ENCODE results near the gene TMTC2.
"Not testable (repeated sequence)": the region's sequence is repeated elsewhere in the genome, so short reads cannot be mapped to it uniquely, and the experiment has no call there.

The TMTC2 gene

GRCh38 chr12:82757656-82758055, 71.0 kb downstream of the TMTC2 start:
- Histone ChIP-seq H2AFZ (ENCODE audit: low read depth, low read length) (no peak overlapping the region), H3K9ac (ENCODE audit: low read length) (no peak overlapping the region), H3K79me2 (ENCODE audit: low read length) (no peaks in the 10 kb centered on the region), H3K4me2 (ENCODE audit: low read length) (no peak overlapping the region), H3K9me3 (ENCODE audit: insufficient read depth, low read length) (no peaks in the 10 kb centered on the region), H3K4me1 (ENCODE audit: low read length) (no peaks in the 10 kb centered on the region), H3K27me3 (ENCODE audit: low read depth, low read length) (no peaks in the 10 kb centered on the region), H3K36me3 (replicated peaks; ENCODE audit: low read depth, low read length) (no peaks in the 10 kb centered on the region), H3K4me3 (ENCODE audit: low read length) (no peak overlapping the region), H4K20me1 (ENCODE audit: insufficient read depth, low read length) (no peaks in the 10 kb centered on the region), H3K27ac (ENCODE audit: low read length) (no peak overlapping the region)
- TF ChIP-seq EZH2phosphoT487 (IDR thresholded peaks at IDR 0.05; ENCODE audit: low read depth): no peak
- TF ChIP-seq CTCF (IDR thresholded peaks at IDR 0.05; ENCODE audit: low read depth, low read length): no peak

- no peak overlapping the region for H3K4me2 ChIP-seq (ENCODE audit: low read length)
- H3K9me3 ChIP-seq (ENCODE audit: insufficient read depth, low read length): no peaks in the 10 kb centered on the region
- H3K9ac ChIP-seq (ENCODE audit: low read length): no peak overlapping the region
- no peak overlapping the region for H3K27ac ChIP-seq (ENCODE audit: low read length)
- no peaks in the 10 kb centered on the region for H3K36me3 ChIP-seq (replicated peaks; ENCODE audit: low read depth, low read length)
- H3K4me3 ChIP-seq (ENCODE audit: low read length): no peak overlapping the region
- H3K4me1 ChIP-seq (ENCODE audit: low read length): no peaks in the 10 kb centered on the region
- TF ChIP-seq EZH2phosphoT487 (IDR thresholded peaks at IDR 0.05; ENCODE audit: low read depth): no peak
- no peak for TF ChIP-seq CTCF (IDR thresholded peaks at IDR 0.05; ENCODE audit: low read depth, low read length)
- no peaks in the 10 kb centered on the region for H3K27me3 ChIP-seq (ENCODE audit: low read depth, low read length)
- H2AFZ ChIP-seq (ENCODE audit: low read depth, low read length): no peak overlapping the region
- H3K79me2 ChIP-seq (ENCODE audit: low read length): no peaks in the 10 kb centered on the region
- no peaks in the 10 kb centered on the region for H4K20me1 ChIP-seq (ENCODE audit: insufficient read depth, low read length)
Observed at GRCh38 chr12:82758749-82759330, 72.1 kb downstream of the TMTC2 start.

- no peak overlapping the region for H3K4me3 ChIP-seq (ENCODE audit: low read length)
- no peak overlapping the region for H3K9ac ChIP-seq (ENCODE audit: low read length)
- no peak overlapping the region for H3K4me2 ChIP-seq (ENCODE audit: low read length)
- no peaks in the 10 kb centered on the region for H3K36me3 ChIP-seq (replicated peaks; ENCODE audit: low read depth, low read length)
- no peaks in the 10 kb centered on the region for H3K4me1 ChIP-seq (ENCODE audit: low read length)
- TF ChIP-seq CTCF (IDR thresholded peaks at IDR 0.05; ENCODE audit: low read depth, low read length): no peak
- TF ChIP-seq EZH2phosphoT487 (IDR thresholded peaks at IDR 0.05; ENCODE audit: low read depth): no peak
- no peaks in the 10 kb centered on the region for H3K79me2 ChIP-seq (ENCODE audit: low read length)
- no peak overlapping the region for H3K27ac ChIP-seq (ENCODE audit: low read length)
- no peaks in the 10 kb centered on the region for H3K9me3 ChIP-seq (ENCODE audit: insufficient read depth, low read length)
- H3K27me3 ChIP-seq (ENCODE audit: low read depth, low read length): no peaks in the 10 kb centered on the region
- H2AFZ ChIP-seq (ENCODE audit: low read depth, low read length): no peak overlapping the region
- no peaks in the 10 kb centered on the region for H4K20me1 ChIP-seq (ENCODE audit: insufficient read depth, low read length)
Observed at GRCh38 chr12:82760423-82760822, 73.7 kb downstream of the TMTC2 start.

GRCh38 chr12:82765206-82765605, 78.5 kb downstream of the TMTC2 start:
- not testable (repeated sequence) for H3K4me3 ChIP-seq (ENCODE audit: low read length); H3K9ac ChIP-seq (ENCODE audit: low read length); H3K4me2 ChIP-seq (ENCODE audit: low read length); H3K9me3 ChIP-seq (ENCODE audit: insufficient read depth, low read length); H3K36me3 ChIP-seq (replicated peaks; ENCODE audit: low read depth, low read length); H3K27ac ChIP-seq (ENCODE audit: low read length); H3K79me2 ChIP-seq (ENCODE audit: low read length); H3K4me1 ChIP-seq (ENCODE audit: low read length); H3K27me3 ChIP-seq (ENCODE audit: low read depth, low read length); H2AFZ ChIP-seq (ENCODE audit: low read depth, low read length); H4K20me1 ChIP-seq (ENCODE audit: insufficient read depth, low read length)
